K562 (cell line): ENCODE data around the gene OTULIN. TPM values are rescaled to one million over a fixed set of nuclear protein-coding genes. Genes with fewer than 3 reads are reported as not detected.
A peak's percentile ranks its signal among the peaks of the same experiment; 100 is the strongest.

Experiments used
- FOXJ2 ChIP-seq: fragments of 200-800 bp; sonication (Bioruptor generic); IDR thresholded peaks from 2 replicates; pipeline ENCODE4 v1.6.1; 2016; ENCODE audit warnings: missing genetic modification characterization, missing compliant biosample characterization
- HNRNPLL ChIP-seq: fragments of 200-400 bp; formaldehyde crosslinking; IDR thresholded peaks from 2 replicates; pipeline ENCODE4 v1.6.1; 2017; ENCODE audit warnings: low read length, low read depth, mild to moderate bottlenecking; ENCODE audit not compliant: poor library complexity, severe bottlenecking
- L3MBTL2 ChIP-seq: fragments of 450-650 bp; IDR thresholded peaks from 2 replicates; pipeline ENCODE4 v1.6.1; 2016; ENCODE audit warnings: mild to moderate bottlenecking, moderate library complexity
- NR2F6 ChIP-seq: fragments of 450-650 bp; formaldehyde crosslinking; IDR thresholded peaks from 2 replicates; pipeline ENCODE4 v1.4.0; 2020; ENCODE audit warnings: mild to moderate bottlenecking
- SREBF1 ChIP-seq: fragments of 150-350 bp; IDR thresholded peaks from 2 replicates; pipeline ENCODE4 v1.6.1; 2014; ENCODE audit warnings: antibody characterized with exemption, low read depth, low read length, borderline replicate concordance
- STAT6 ChIP-seq: sonication (generic); formaldehyde crosslinking; IDR thresholded peaks from 2 replicates; pipeline ENCODE4 v1.8.1; 2023; ENCODE audit warnings: mild to moderate bottlenecking, missing genetic modification reagents
- ZNF282 ChIP-seq: sonication (generic); formaldehyde crosslinking; IDR thresholded peaks from 2 replicates; pipeline ENCODE4 v1.8.1; 2023; ENCODE audit warnings: missing genetic modification reagents
- ZNF696 ChIP-seq: fragments of 250-450 bp; sonication (Bioruptor Pico); conservative IDR thresholded peaks from 2 replicates; pipeline ENCODE4 v1.4.0; 2020; ENCODE audit warnings: mild to moderate bottlenecking, moderate library complexity
- polyA plus RNA-seq, 8 experiments: library from polyadenylated mRNA; depleted of rRNA in 4 of 8; stranded (reverse) in 5 of 8; unstranded in 3 of 8; fragments of >200 nt; fragmentation: Nextera tagmentation in 2 of 8; fragmentation: Illumina TruSeq in 1 of 8; extraction: Ambion mirVana in 2 of 8; extraction: Trizol in 1 of 8; gene quantifications; 2 replicates each; pipeline versions ENCODE4 v1.2.1 to v1.2.3, GENCODE V29; 2011 to 2014; ENCODE audit warnings: inconsistent platforms in 1 of 8, missing spikeins in 1 of 8
- total RNA-seq, 7 experiments: library from RNA; depleted of rRNA in 6 of 7; stranded (reverse); fragments of >200 nt in 6 of 7; fragmentation: Illumina TruSeq in 2 of 7; extraction: Trizol in 2 of 7; gene quantifications; 2 replicates each; pipeline versions ENCODE4 v1.2.1 to v1.2.3, GENCODE V29; 2011 to 2021; ENCODE audit warnings: low replicate concordance in 1 of 7
- TF ChIP-seq, protein P1 (sequence below): fragments of 200-800 bp; sonication (Bioruptor generic); IDR thresholded peaks from 2 replicates; pipeline ENCODE4 v1.6.1; 2016; ENCODE audit warnings: missing genetic modification characterization, missing compliant biosample characterization
- TF ChIP-seq, protein P2 (sequence below): sonication (generic); formaldehyde crosslinking; IDR thresholded peaks from 2 replicates; pipeline ENCODE4 v1.8.0; 2022; ENCODE audit warnings: mild to moderate bottlenecking, missing genetic modification reagents, borderline replicate concordance
- TF ChIP-seq, protein P3 (sequence below): sonication (generic); formaldehyde crosslinking; IDR thresholded peaks from 2 replicates; pipeline ENCODE4 v1.8.1; 2023; ENCODE audit warnings: missing genetic modification reagents, mild to moderate bottlenecking, borderline replicate concordance

The OTULIN gene
- total and polyA plus RNA-seq, 9 of the 15 experiments (the other 6 are each of a cell fraction or from before 2014, with no cell fraction given) = 3.3 to 33.6 (median 20.1) TPM

- TF ChIP-seq SREBF1 = no peak
- no peak for TF ChIP-seq ZNF282
- TF ChIP-seq STAT6 = peak; percentile 67; the same call in 1 of the 2 replicates
- peak; percentile 99 for TF ChIP-seq L3MBTL2
- no peak for TF ChIP-seq FOXJ2 (tag)
- TF ChIP-seq NR2F6 (CRISPR knock-in tag) = peak; percentile 82; the same call in 1 of the 2 replicates
- TF ChIP-seq ZNF696 (CRISPR knock-in tag) = no peak
- TF ChIP-seq, protein P1, sequence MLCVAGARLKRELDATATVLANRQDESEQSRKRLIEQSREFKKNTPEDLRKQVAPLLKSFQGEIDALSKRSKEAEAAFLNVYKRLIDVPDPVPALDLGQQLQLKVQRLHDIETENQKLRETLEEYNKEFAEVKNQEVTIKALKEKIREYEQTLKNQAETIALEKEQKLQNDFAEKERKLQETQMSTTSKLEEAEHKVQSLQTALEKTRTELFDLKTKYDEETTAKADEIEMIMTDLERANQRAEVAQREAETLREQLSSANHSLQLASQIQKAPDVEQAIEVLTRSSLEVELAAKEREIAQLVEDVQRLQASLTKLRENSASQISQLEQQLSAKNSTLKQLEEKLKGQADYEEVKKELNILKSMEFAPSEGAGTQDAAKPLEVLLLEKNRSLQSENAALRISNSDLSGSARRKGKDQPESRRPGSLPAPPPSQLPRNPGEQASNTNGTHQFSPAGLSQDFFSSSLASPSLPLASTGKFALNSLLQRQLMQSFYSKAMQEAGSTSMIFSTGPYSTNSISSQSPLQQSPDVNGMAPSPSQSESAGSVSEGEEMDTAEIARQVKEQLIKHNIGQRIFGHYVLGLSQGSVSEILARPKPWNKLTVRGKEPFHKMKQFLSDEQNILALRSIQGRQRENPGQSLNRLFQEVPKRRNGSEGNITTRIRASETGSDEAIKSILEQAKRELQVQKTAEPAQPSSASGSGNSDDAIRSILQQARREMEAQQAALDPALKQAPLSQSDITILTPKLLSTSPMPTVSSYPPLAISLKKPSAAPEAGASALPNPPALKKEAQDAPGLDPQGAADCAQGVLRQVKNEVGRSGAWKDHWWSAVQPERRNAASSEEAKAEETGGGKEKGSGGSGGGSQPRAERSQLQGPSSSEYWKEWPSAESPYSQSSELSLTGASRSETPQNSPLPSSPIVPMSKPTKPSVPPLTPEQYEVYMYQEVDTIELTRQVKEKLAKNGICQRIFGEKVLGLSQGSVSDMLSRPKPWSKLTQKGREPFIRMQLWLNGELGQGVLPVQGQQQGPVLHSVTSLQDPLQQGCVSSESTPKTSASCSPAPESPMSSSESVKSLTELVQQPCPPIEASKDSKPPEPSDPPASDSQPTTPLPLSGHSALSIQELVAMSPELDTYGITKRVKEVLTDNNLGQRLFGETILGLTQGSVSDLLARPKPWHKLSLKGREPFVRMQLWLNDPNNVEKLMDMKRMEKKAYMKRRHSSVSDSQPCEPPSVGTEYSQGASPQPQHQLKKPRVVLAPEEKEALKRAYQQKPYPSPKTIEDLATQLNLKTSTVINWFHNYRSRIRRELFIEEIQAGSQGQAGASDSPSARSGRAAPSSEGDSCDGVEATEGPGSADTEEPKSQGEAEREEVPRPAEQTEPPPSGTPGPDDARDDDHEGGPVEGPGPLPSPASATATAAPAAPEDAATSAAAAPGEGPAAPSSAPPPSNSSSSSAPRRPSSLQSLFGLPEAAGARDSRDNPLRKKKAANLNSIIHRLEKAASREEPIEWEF = no peak
- TF ChIP-seq HNRNPLL = peak; percentile 99
- TF ChIP-seq, protein P2, sequence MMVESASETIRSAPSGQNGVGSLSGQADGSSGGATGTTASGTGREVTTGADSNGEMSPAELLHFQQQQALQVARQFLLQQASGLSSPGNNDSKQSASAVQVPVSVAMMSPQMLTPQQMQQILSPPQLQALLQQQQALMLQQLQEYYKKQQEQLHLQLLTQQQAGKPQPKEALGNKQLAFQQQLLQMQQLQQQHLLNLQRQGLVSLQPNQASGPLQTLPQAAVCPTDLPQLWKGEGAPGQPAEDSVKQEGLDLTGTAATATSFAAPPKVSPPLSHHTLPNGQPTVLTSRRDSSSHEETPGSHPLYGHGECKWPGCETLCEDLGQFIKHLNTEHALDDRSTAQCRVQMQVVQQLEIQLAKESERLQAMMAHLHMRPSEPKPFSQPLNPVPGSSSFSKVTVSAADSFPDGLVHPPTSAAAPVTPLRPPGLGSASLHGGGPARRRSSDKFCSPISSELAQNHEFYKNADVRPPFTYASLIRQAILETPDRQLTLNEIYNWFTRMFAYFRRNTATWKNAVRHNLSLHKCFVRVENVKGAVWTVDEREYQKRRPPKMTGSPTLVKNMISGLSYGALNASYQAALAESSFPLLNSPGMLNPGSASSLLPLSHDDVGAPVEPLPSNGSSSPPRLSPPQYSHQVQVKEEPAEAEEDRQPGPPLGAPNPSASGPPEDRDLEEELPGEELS (CRISPR knock-in tag) = no peak; the same call in 1 of the 2 replicates
- TF ChIP-seq, protein P3, sequence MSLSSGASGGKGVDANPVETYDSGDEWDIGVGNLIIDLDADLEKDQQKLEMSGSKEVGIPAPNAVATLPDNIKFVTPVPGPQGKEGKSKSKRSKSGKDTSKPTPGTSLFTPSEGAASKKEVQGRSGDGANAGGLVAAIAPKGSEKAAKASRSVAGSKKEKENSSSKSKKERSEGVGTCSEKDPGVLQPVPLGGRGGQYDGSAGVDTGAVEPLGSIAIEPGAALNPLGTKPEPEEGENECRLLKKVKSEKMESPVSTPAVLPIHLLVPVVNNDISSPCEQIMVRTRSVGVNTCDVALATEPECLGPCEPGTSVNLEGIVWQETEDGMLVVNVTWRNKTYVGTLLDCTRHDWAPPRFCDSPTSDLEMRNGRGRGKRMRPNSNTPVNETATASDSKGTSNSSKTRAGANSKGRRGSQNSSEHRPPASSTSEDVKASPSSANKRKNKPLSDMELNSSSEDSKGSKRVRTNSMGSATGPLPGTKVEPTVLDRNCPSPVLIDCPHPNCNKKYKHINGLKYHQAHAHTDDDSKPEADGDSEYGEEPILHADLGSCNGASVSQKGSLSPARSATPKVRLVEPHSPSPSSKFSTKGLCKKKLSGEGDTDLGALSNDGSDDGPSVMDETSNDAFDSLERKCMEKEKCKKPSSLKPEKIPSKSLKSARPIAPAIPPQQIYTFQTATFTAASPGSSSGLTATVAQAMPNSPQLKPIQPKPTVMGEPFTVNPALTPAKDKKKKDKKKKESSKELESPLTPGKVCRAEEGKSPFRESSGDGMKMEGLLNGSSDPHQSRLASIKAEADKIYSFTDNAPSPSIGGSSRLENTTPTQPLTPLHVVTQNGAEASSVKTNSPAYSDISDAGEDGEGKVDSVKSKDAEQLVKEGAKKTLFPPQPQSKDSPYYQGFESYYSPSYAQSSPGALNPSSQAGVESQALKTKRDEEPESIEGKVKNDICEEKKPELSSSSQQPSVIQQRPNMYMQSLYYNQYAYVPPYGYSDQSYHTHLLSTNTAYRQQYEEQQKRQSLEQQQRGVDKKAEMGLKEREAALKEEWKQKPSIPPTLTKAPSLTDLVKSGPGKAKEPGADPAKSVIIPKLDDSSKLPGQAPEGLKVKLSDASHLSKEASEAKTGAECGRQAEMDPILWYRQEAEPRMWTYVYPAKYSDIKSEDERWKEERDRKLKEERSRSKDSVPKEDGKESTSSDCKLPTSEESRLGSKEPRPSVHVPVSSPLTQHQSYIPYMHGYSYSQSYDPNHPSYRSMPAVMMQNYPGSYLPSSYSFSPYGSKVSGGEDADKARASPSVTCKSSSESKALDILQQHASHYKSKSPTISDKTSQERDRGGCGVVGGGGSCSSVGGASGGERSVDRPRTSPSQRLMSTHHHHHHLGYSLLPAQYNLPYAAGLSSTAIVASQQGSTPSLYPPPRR (CRISPR knock-in tag) = no peak
Measured at GRCh38 chr5:14664270-14665100, at the start of gene OTULIN (continued).
